ENCODE data around the gene RIPOR1.
A peak's percentile ranks its signal among the peaks of the same experiment; 100 is the strongest.
"Not testable (repeated sequence)": the region's sequence is repeated elsewhere in the genome, so short reads cannot be mapped to it uniquely, and the experiment has no call there.

The RIPOR1 gene

GRCh38 chr16:67504031-67505021 is 24.3 kb upstream of the RIPOR1 start:
- H3K9me3 ChIP-seq (ENCODE audit: control extremely low read depth in 1 of 5, control insufficient read depth in 4 of 5, insufficient read depth in 2 of 5, low read depth in 1 of 5, low read length in 4 of 5) = no peaks in the 10 kb centered on the region
- no peaks in the 10 kb centered on the region for H3K27me3 ChIP-seq (replicated peaks in 2 of 5; ENCODE audit: control insufficient read depth in 4 of 5, insufficient read depth in 5 of 5, low read length in 4 of 5)
- 77% methylated on average over 5 of the region's 9 CpGs for WGBS (ENCODE audit: insufficient coverage)
- H3K4me1 ChIP-seq (ENCODE audit: control extremely low read depth in 1 of 4, control insufficient read depth in 4 of 4, insufficient read depth in 4 of 4, low read length in 3 of 4) = peaks cover 0 to 3% (median under 1%) of the 10 kb centered on the region in 4 experiments
- no peak overlapping the region for H3K4me3 ChIP-seq (ENCODE audit: control insufficient read depth in 1 of 7, extremely low read depth in 1 of 7, insufficient read depth in 4 of 7, low read depth in 2 of 7, low read length in 6 of 7)
- H3K36me3 ChIP-seq (ENCODE audit: control insufficient read depth in 4 of 4, insufficient read depth in 4 of 4, low read length in 3 of 4) = peaks cover 0 to 2% (median 0%) of the 10 kb centered on the region in 4 experiments
- POLR2A ChIA-PET = no interaction called here
- no peak overlapping the region for H3K27ac ChIP-seq (ENCODE audit: insufficient read depth in 1 of 2, low read depth in 1 of 2, low read length in 2 of 2, poor library complexity in 1 of 2, severe bottlenecking in 2 of 2)
- no peak for DNase-seq
- CTCF ChIA-PET = interaction anchor here (0.8 to 1.7 kb wide), 9 partner anchors 8 to 154 kb away, joined by 3 to 4 read pairs (median 3); partner anchors contain the start of gene ATP6V0D1

GRCh38 chr16:67506468-67506867 is 22.2 kb upstream of the RIPOR1 start:
- Histone ChIP-seq H3K9me3 (ENCODE audit: control extremely low read depth in 1 of 5, control insufficient read depth in 4 of 5, insufficient read depth in 2 of 5, low read depth in 1 of 5, low read length in 4 of 5) (no peaks in the 10 kb centered on the region), H3K4me3 (ENCODE audit: control insufficient read depth in 1 of 7, extremely low read depth in 1 of 7, insufficient read depth in 4 of 7, low read depth in 2 of 7, low read length in 6 of 7) (no peak overlapping the region), H3K4me1 (ENCODE audit: control extremely low read depth in 1 of 4, control insufficient read depth in 4 of 4, insufficient read depth in 4 of 4, low read length in 3 of 4) (peaks cover 0 to 3% (median under 1%) of the 10 kb centered on the region in 4 experiments), H3K27me3 (replicated peaks in 2 of 5; ENCODE audit: control insufficient read depth in 4 of 5, insufficient read depth in 5 of 5, low read length in 4 of 5) (no peaks in the 10 kb centered on the region), H3K27ac (ENCODE audit: insufficient read depth in 1 of 2, low read depth in 1 of 2, low read length in 2 of 2, poor library complexity in 1 of 2, severe bottlenecking in 2 of 2) (no peak overlapping the region), H3K36me3 (ENCODE audit: control insufficient read depth in 4 of 4, insufficient read depth in 4 of 4, low read length in 3 of 4) (no peaks in the 10 kb centered on the region)
- no peak for DNase-seq
- CTCF ChIA-PET = interaction anchor here (0.8 to 1.6 kb wide), 3 partner anchors 10 to 17 kb away, joined by 3 to 4 read pairs (median 4); no protein-coding TSS in a partner anchor
- WGBS (ENCODE audit: insufficient coverage) = 92% methylated on average over 3 of the region's 8 CpGs
- POLR2A ChIA-PET = no interaction called here

- WGBS (ENCODE audit: insufficient coverage) = 97% methylated on average over 3 of the region's 4 CpGs
- Histone ChIP-seq H3K27ac (ENCODE audit: insufficient read depth in 1 of 2, low read depth in 1 of 2, low read length in 2 of 2, poor library complexity in 1 of 2, severe bottlenecking in 2 of 2) (no peak overlapping the region), H3K36me3 (ENCODE audit: control insufficient read depth in 4 of 4, insufficient read depth in 4 of 4, low read length in 3 of 4) (no peaks in the 10 kb centered on the region), H3K9me3 (ENCODE audit: control extremely low read depth in 1 of 5, control insufficient read depth in 4 of 5, insufficient read depth in 2 of 5, low read depth in 1 of 5, low read length in 4 of 5) (no peaks in the 10 kb centered on the region), H3K4me3 (ENCODE audit: control insufficient read depth in 1 of 7, extremely low read depth in 1 of 7, insufficient read depth in 4 of 7, low read depth in 2 of 7, low read length in 6 of 7) (no peak overlapping the region), H3K4me1 (ENCODE audit: control extremely low read depth in 1 of 4, control insufficient read depth in 4 of 4, insufficient read depth in 4 of 4, low read length in 3 of 4) (peaks cover 0 to 3% (median 0%) of the 10 kb centered on the region in 4 experiments), H3K27me3 (replicated peaks in 2 of 5; ENCODE audit: control insufficient read depth in 4 of 5, insufficient read depth in 5 of 5, low read length in 4 of 5) (no peaks in the 10 kb centered on the region)
- POLR2A ChIA-PET = no interaction called here
- CTCF ChIA-PET = interaction anchor here (0.8 to 10.5 kb wide), 7 partner anchors 10 to 154 kb away, joined by 3 to 228 read pairs (median 3); no protein-coding TSS in a partner anchor
- DNase-seq = peak in 2 of 3 donors; percentile 51 to 56
These were observed 19.6 kb upstream of the RIPOR1 start for GRCh38 chr16:67509016-67509415.

- not testable (repeated sequence) for H3K27ac ChIP-seq (ENCODE audit: insufficient read depth in 1 of 2, low read depth in 1 of 2, low read length in 2 of 2, poor library complexity in 1 of 2, severe bottlenecking in 2 of 2); H3K9me3 ChIP-seq (ENCODE audit: control extremely low read depth in 1 of 5, control insufficient read depth in 4 of 5, insufficient read depth in 2 of 5, low read depth in 1 of 5, low read length in 4 of 5); H3K27me3 ChIP-seq (replicated peaks in 2 of 5; ENCODE audit: control insufficient read depth in 4 of 5, insufficient read depth in 5 of 5, low read length in 4 of 5); H3K4me3 ChIP-seq (ENCODE audit: control insufficient read depth in 1 of 7, extremely low read depth in 1 of 7, insufficient read depth in 4 of 7, low read depth in 2 of 7, low read length in 6 of 7); DNase-seq; H3K36me3 ChIP-seq (ENCODE audit: control insufficient read depth in 4 of 4, insufficient read depth in 4 of 4, low read length in 3 of 4)
- WGBS (ENCODE audit: insufficient coverage) = no CpG with 5 or more reads among the region's 1 CpG
- ChIA-PET POLR2A (interaction anchor here (0.6 to 1.1 kb wide), 2 partner anchors 25 to 46 kb away, joined by 3 read pairs; no protein-coding TSS in a partner anchor), CTCF (interaction anchor here (0.6 to 10.5 kb wide), 17 partner anchors 9 to 160 kb away, joined by 3 to 228 read pairs (median 4); partner anchors contain the start of genes AGRP, ATP6V0D1 and CARMIL2)
- peaks cover 0 to 38% (median 34%) of the 10 kb centered on the region in 4 experiments for H3K4me1 ChIP-seq (ENCODE audit: control extremely low read depth in 1 of 4, control insufficient read depth in 4 of 4, insufficient read depth in 4 of 4, low read length in 3 of 4)
These were observed 14.7 kb upstream of the RIPOR1 start for GRCh38 chr16:67513892-67514291.

GRCh38 chr16:67514382-67514828 is 14.2 kb upstream of the RIPOR1 start:
- 6% methylated on average over 6 of the region's 8 CpGs for WGBS (ENCODE audit: insufficient coverage)
- peak; percentile 89 to 94 (median 91) for DNase-seq
- H3K36me3 ChIP-seq (ENCODE audit: control insufficient read depth in 4 of 4, insufficient read depth in 4 of 4, low read length in 3 of 4) = no peaks in the 10 kb centered on the region
- CTCF ChIA-PET = interaction anchor here (0.6 to 10.5 kb wide), 20 partner anchors 12 to 288 kb away, joined by 3 to 228 read pairs (median 4); partner anchors contain the start of genes ACD, AGRP, ATP6V0D1 and CARMIL2
- no peaks in the 10 kb centered on the region for H3K27me3 ChIP-seq (replicated peaks in 2 of 5; ENCODE audit: control insufficient read depth in 4 of 5, insufficient read depth in 5 of 5, low read length in 4 of 5)
- peaks cover 0 to 43% (median 37%) of the 10 kb centered on the region in 4 experiments for H3K4me1 ChIP-seq (ENCODE audit: control extremely low read depth in 1 of 4, control insufficient read depth in 4 of 4, insufficient read depth in 4 of 4, low read length in 3 of 4)
- POLR2A ChIA-PET = interaction anchor here (0.6 to 1.1 kb wide), 4 partner anchors 26 to 217 kb away, joined by 3 to 4 read pairs (median 3); no protein-coding TSS in a partner anchor
- H3K27ac ChIP-seq (ENCODE audit: insufficient read depth in 1 of 2, low read depth in 1 of 2, low read length in 2 of 2, poor library complexity in 1 of 2, severe bottlenecking in 2 of 2) = no peak overlapping the region
- no peaks in the 10 kb centered on the region for H3K9me3 ChIP-seq (ENCODE audit: control extremely low read depth in 1 of 5, control insufficient read depth in 4 of 5, insufficient read depth in 2 of 5, low read depth in 1 of 5, low read length in 4 of 5)
- peak overlapping the region in 1 of 7 experiments; percentile 28 for H3K4me3 ChIP-seq (ENCODE audit: control insufficient read depth in 1 of 7, extremely low read depth in 1 of 7, insufficient read depth in 4 of 7, low read depth in 2 of 7, low read length in 6 of 7)

GRCh38 chr16:67516296-67517154 is 12.1 kb upstream of the RIPOR1 start:
- Histone ChIP-seq H3K9me3 (ENCODE audit: control extremely low read depth in 1 of 5, control insufficient read depth in 4 of 5, insufficient read depth in 2 of 5, low read depth in 1 of 5, low read length in 4 of 5) (no peaks in the 10 kb centered on the region), H3K36me3 (ENCODE audit: control insufficient read depth in 4 of 4, insufficient read depth in 4 of 4, low read length in 3 of 4) (no peaks in the 10 kb centered on the region), H3K27ac (ENCODE audit: insufficient read depth in 1 of 2, low read depth in 1 of 2, low read length in 2 of 2, poor library complexity in 1 of 2, severe bottlenecking in 2 of 2) (peak overlapping the region in 1 of 2 experiments; percentile 32), H3K27me3 (replicated peaks in 2 of 5; ENCODE audit: control insufficient read depth in 4 of 5, insufficient read depth in 5 of 5, low read length in 4 of 5) (no peaks in the 10 kb centered on the region), H3K4me3 (ENCODE audit: control insufficient read depth in 1 of 7, extremely low read depth in 1 of 7, insufficient read depth in 4 of 7, low read depth in 2 of 7, low read length in 6 of 7) (peak overlapping the region in 1 of 7 experiments; percentile 26), H3K4me1 (ENCODE audit: control extremely low read depth in 1 of 4, control insufficient read depth in 4 of 4, insufficient read depth in 4 of 4, low read length in 3 of 4) (peaks cover 0 to 54% (median 48%) of the 10 kb centered on the region in 4 experiments)
- ChIA-PET CTCF (interaction anchor here (0.7 to 10.5 kb wide), 16 partner anchors 9 to 162 kb away, joined by 3 to 228 read pairs (median 6); partner anchors contain the start of genes AGRP, ATP6V0D1 and CARMIL2), POLR2A (interaction anchor here (0.6 to 1.1 kb wide), 3 partner anchors 9 to 118 kb away, joined by 3 to 4 read pairs (median 3); no protein-coding TSS in a partner anchor)
- 95% methylated on average over 8 of the region's 12 CpGs for WGBS (ENCODE audit: insufficient coverage)
- DNase-seq = no peak

All from common myeloid progenitor, CD34-positive (primary cell).